Non-pigmented ciliary epithelial cell (primary cell): ENCODE results near the gene MAP6.
A peak's percentile ranks its signal among the peaks of the same experiment; 100 is the strongest.

Source experiments
- DNase-seq: peaks from one replicate; pipeline ENCODE4 v3.0.0-alpha.2; 2010; ENCODE audit warnings: low read depth

Gene MAP6

GRCh38 chr11:75667255-75667830 is 1.5 kb downstream of the MAP6 start:
- DNase-seq = no peak

DNA sequence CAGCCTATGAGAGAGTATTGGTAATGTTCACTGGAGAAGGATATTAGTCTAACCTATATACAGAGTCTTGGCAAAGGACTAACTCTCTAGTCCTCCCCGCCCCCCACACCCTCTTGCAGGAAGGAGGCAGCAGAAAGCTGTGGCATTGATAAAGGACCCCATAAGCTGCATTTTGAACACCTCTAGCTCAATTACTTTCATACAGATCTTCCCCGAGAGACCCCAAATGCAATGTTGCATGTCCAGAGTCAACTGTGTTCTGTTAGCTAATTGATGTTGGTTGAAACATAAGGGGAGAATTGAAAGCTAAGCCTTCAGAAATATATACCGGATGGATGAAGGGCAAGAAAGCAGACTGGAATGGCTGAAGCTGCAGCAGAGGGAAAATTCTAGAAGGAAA is 2.8 kb downstream of the MAP6 start:
- DNase-seq = no peak

DNA sequence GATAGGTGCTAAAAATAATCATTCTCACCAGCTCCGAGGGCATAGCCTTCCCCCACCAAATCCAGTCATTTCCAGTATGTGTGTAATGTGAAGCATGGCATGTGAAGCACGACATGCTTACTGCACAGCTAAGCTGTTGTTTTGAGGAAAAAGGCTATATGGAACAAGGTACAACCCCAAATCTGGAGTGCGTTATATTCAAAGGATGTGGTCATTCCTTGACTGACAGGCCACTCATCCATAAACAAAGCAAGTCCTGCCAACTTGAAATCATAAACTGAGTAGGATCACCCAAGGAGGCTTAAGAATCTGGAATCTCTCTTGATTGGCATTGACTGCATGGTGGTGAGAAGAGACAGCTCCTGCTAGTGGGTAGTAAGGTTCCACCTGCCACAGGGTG is 3.7 kb downstream of the MAP6 start:
- no peak for DNase-seq

DNA sequence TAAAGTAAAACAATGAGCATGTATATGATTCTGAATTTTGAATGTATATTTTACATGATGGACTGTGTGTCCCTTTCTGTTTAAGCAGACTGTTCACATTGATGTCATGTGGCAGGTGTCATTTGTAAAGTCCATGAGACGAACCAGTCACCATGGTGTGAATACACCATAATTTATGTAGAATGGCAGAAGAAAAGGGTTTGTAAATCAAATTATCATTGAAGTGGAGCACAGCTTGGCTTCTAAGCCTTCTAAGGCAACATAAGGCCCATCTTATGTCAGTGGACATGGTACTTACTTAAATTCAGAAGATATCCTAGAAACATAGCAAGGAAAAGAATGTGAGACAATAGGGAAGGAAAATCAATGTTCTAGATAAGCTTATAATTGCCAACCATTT is 4.4 kb downstream of the MAP6 start:
- no peak for DNase-seq

DNA sequence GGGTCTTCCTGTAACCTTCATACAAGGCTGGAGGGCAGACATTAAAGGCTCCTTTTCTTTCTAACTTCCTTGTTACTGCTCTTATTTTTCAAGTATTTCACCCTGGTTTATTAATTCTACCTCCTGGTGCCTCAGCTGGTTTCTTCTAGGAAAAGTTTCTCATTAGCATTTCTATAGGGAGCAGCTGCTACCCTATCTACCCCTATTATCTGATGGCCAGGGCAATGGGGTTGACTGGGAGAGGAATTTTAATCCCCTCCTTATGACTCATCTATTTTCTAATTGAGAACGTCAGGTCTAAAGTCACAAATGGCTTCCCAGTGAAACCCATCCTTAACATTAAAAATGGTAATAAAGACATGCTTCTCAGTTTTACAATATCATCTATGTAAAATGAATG is 5.0 kb downstream of the MAP6 start:
- DNase-seq = no peak

DNA sequence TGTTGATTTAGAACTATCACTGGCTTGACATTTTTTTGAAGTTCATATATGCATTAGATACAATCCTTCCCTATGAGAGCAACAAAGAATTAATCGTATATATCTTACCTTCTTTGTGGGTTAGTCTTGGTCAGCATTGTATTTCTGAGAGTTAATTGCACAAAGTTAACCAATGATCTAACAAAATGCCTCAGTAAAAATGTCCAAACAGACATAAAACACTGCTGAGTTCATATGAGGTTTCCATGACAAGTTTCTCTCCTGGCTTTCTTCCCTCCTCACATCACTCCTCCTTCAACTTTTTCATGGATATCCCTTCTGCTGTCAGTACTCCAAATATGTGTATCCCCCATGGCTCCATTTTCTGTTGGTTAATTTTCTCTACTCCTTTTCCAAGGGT is 9.0 kb downstream of the MAP6 start:
- no peak for DNase-seq

GRCh38 chr11:75656044-75656727 is 12.7 kb downstream of the MAP6 start:
- no peak for DNase-seq

GRCh38 chr11:75655605-75656004 is 13.2 kb downstream of the MAP6 start:
- DNase-seq = no peak

DNA sequence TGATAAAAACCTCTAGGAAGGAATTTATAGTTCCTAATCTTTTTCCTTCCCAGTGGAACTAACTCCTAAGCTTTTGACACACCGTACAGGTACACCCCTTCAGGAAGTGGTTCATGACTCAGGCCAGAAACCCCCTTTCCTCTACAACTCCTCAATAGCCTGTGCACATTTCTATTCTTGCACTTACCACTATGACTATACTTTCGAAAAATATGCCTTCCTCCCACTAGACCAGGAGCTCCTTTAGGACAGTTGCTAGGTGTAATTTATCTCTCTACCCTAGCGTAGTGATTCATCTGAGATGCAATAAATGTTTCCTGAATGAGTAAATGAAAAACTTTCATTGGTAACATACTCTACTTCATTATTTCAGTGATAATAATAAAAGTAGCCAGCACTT is 14.5 kb downstream of the MAP6 start:
- peak; percentile 24 for DNase-seq

DNA sequence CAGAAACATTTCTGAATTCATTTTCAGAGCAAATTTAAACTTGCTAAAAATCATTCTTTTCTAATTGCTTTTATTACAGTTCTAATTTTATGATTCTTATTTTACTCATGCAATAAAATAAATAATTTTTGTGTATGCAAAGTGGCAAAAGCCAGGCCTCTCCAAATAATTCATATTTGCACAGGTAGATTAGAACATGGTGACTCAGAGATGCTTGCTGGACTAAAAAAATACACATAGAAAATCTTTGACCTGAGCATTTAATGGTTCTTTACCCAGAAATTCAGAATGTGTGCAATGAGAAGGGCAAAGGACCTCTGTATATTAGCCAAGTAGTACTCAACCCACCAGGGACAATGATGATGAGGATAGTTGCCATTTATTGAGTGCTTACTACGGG is 15.3 kb downstream of the MAP6 start:
- no peak for DNase-seq

DNA sequence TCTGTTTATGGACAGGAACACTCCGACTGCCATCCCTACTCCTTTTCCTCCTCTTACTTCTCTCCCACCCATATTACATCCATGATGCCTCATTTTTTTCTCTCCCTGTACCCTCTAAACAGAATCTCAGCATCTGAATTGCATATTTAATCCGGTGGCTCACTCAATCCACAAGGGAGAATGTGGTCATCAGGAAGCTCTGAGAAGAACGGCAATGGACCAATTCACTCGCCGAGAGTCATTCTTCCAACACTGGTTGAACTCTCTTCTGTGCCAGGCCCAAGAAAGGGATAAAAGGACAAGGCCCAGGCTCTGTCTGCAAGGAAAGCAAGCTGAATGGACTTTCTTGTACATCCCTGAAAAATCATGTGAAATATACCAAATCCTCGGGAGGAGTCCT is 15.9 kb downstream of the MAP6 start:
- DNase-seq = no peak

DNA sequence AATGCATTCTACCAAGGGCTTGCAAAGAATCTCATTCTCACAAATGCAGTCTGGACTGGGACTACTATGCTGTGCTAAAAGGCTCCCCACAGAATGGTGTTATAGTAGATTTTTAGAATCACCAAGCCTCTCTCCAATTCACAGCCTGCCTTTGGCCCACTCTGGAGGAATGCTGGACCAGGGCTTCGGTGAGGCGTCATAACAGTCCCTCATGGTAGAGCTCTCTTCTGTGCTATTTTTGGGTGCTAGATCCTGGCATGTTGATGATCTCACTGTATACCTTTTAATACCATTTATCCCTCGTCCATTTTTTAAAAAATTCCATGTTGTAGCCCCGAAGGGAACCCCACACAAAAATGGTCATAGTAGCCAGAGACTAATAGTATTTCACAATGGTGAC is 17.6 kb downstream of the MAP6 start:
- no peak for DNase-seq

DNA sequence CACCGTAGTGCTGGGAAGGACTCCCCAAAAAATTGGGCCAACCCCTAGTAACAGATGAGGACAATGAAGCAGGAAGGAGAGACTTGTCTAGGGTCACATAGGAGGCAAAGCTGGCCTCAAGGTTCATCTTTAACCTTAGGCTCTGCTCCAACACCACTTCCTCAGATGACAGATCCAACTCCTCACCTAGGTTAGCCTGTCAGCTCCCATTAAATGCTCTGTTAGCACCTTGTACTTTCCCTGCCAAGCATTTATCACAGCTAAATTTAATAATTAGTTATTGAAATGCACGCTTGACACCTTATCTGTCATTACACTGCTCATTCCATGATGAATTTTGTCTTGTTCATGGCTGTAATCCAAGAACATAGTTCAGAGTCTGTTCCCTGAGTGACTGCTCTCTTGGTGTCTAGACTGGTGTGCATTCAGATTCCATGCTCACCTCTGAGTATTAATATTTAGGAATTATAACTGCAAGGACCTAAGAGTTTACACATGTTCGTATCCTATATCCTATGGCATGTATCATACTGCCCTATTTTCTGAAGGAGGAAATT is 18.6 kb downstream of the MAP6 start:
- no peak for DNase-seq

DNA sequence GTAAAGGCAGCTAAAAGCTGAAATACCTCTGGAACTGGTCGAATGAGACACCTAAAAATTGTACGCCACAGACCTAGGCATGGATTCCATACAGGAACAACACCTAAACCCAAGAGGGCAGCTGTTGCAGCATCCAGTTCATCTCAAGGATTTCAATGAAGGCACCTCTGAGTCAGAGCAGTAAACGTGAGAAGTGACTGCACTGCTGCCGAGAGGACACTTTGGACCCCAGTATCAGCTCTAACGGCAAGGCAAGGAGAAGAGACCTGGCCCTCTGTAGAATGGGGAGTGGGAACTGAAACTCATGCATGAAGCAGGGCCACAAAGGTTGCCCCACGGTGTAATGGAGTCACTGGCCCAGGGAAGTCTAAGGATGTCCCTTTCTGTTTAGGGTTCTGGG is 23.9 kb downstream of the MAP6 start:
- no peak for DNase-seq

GRCh38 chr11:75644370-75644769 is 24.5 kb downstream of the MAP6 start:
- DNase-seq = no peak

- DNase-seq = no peak
Measured at GRCh38 chr11:75642402-75643113, 26.3 kb downstream of the MAP6 start.

DNA sequence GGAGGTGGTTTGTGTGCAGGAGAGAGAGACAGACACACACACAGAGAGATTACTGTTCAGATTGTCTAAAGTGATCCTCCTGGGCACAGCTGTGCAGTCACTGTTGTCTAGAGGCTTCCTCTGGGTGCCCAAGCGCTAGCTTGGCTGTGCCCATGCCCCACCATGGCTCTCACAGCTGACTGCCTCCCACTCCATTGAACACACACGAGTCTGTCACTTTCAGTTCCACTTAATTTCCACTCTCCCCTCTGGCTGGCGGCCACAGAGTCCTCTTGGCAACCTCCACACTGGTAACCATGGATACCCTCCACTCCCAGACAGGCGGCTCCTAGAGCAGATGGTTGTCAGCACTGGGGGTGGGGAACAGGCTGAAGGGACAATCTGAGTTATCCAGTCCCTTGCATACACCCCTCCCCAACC is 29.1 kb downstream of the MAP6 start:
- no peak for DNase-seq

DNA sequence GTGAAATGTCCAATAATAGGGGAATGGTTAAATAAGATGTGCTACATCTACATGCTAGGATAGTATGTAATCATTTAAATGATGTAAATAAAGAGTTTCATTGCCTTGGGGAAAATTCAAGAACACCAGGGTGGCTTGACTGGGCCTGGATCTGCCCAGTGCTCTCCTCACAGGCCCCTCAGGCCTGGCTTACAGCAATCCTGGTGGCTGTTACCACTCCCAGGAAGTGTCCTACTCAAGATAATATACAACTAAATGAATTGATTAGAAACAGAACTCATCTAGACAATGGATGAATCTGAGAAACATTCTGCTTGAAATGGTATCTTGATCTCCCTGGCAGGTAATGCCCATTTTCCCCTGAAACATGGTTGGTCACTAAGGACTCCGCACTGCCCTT is 30.8 kb downstream of the MAP6 start:
- DNase-seq = no peak

- no peak for DNase-seq
Measured at GRCh38 chr11:75635066-75635862, 33.6 kb downstream of the MAP6 start.

DNA sequence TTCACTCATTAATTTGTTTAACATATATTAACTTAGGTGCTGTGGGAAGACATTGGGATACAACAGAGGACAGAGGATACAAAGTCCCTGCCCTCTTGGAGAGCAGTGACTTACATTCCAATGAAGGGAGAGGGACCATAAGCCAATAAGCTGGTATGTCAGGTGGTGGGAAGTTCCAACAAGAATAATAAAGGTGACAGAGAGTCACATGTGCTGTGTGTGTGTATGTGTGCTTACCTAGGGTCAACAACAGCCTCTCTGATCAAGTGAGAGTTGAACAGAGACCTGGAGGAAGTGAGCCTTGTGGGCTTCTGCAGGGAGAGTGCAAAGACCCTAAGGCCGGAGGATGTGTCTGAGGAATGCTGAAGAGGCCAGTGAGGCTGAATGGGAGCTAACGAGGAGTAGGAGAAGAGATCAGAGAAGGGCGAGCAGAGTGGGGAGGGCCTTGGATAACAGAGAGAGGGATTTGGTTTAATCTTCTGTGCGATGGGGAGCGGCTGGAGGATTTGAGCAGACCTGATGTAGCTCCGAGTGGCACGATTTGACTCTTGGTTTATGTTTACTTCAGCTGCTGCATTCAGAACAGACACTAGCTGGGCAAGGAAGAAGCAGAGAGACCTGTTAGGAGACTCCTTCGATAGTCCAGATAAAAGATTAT is 35.3 kb downstream of the MAP6 start:
- no peak for DNase-seq

DNA sequence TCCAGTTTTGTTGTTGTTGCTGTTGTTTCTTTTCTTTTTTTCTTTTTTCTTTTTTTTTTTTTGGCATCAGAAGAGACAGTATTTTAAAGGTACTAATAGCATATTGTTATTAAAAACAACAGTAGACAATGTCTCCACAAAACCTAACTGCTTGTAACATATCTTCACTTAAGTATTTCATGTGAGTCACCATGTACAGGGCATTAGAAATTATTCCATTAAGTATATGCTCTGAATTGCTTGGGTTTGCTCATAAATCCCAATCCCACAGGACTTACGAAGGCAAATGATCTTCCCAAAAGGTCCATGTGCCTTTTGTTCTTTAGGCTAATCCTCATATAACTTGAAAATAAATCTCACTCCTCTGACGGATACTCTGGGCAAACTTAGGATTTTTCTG is 35.9 kb downstream of the MAP6 start:
- no peak for DNase-seq

- no peak for DNase-seq
Measured at GRCh38 chr11:75632450-75632849, 36.4 kb downstream of the MAP6 start.
